Suprapubic skin (tissue), 4 donors: ENCODE results near the gene PASK. TPM values are rescaled to one million over a fixed set of nuclear protein-coding genes. Genes with fewer than 3 reads are reported as not detected.
A peak's percentile ranks its signal among the peaks of the same experiment; 100 is the strongest.
"Not testable (repeated sequence)": the region's sequence is repeated elsewhere in the genome, so short reads cannot be mapped to it uniquely, and the experiment has no call there.

Experiments
- DNase-seq, 2 donors: peaks; one replicate each; pipeline ENCODE4 v3.0.0-alpha.2; 2019; ENCODE audit warnings: low spot score in 2 of 2
- H3K27ac ChIP-seq: fragments of 200-600 bp; sonication (generic); one replicate; pipeline ENCODE4 v1.5.1; 2019
- H3K27me3 ChIP-seq: fragments of 200-600 bp; sonication (generic); one replicate; pipeline ENCODE4 v1.5.1; 2019
- H3K36me3 ChIP-seq: fragments of 200-600 bp; sonication (generic); one replicate; pipeline ENCODE4 v1.5.1; 2019
- H3K4me1 ChIP-seq: fragments of 200-600 bp; sonication (generic); one replicate; pipeline ENCODE4 v1.5.1; 2019
- H3K4me3 ChIP-seq: fragments of 200-600 bp; sonication (generic); one replicate; pipeline ENCODE4 v1.5.1; 2019; ENCODE audit warnings: mild to moderate bottlenecking
- H3K9me3 ChIP-seq: fragments of 200-600 bp; sonication (generic); one replicate; pipeline ENCODE4 v1.5.1; 2019
- EP300 ChIP-seq: sonication (generic); formaldehyde crosslinking; IDR thresholded peaks from one replicate; pipeline ENCODE4 v1.6.1; 2017; ENCODE audit warnings: antibody characterized with exemption
- POLR2A ChIP-seq, 2 donors: fragments of 450-650 bp; IDR thresholded peaks; one replicate each; pipeline ENCODE4 v1.6.1; 2017; ENCODE audit warnings: antibody characterized with exemption in 2 of 2, mild to moderate bottlenecking in 2 of 2, moderate library complexity in 2 of 2
- POLR2AphosphoS5 ChIP-seq, 3 donors: sonication (generic); formaldehyde crosslinking; IDR thresholded peaks; one replicate each; pipeline ENCODE4 v1.6.1; 2017; ENCODE audit warnings: antibody characterized with exemption in 3 of 3
- WGBS: methylation state at CpG from one replicate; pipeline ENCODE4 v1.1.5; 2018; 5-methylcytosine and 5-hydroxymethylcytosine counted together
- total RNA-seq, 4 donors: library from RNA; depleted of rRNA; stranded (reverse); fragments of >200 nt; gene quantifications; one replicate each; pipeline ENCODE4 v1.1.0, GENCODE V29; 2016
- TF ChIP-seq, protein P1 (sequence below), 2 donors: fragments of 200-600 bp in 1 of 2; fragments of 450-650 bp in 1 of 2; sonication (generic) in 1 of 2; IDR thresholded peaks; one replicate each; pipeline ENCODE4 v1.5.1; 2016 to 2019; ENCODE audit warnings: antibody characterized with exemption in 2 of 2, mild to moderate bottlenecking in 1 of 2, moderate library complexity in 1 of 2

Gene PASK
- total RNA-seq, 4 donors from 2014 or later, result 9.8 to 19.7 (median 14.6) TPM

GRCh38 chr2:241108271-241109209 is 40.7 kb downstream of the PASK start:
- TF ChIP-seq, protein P1, sequence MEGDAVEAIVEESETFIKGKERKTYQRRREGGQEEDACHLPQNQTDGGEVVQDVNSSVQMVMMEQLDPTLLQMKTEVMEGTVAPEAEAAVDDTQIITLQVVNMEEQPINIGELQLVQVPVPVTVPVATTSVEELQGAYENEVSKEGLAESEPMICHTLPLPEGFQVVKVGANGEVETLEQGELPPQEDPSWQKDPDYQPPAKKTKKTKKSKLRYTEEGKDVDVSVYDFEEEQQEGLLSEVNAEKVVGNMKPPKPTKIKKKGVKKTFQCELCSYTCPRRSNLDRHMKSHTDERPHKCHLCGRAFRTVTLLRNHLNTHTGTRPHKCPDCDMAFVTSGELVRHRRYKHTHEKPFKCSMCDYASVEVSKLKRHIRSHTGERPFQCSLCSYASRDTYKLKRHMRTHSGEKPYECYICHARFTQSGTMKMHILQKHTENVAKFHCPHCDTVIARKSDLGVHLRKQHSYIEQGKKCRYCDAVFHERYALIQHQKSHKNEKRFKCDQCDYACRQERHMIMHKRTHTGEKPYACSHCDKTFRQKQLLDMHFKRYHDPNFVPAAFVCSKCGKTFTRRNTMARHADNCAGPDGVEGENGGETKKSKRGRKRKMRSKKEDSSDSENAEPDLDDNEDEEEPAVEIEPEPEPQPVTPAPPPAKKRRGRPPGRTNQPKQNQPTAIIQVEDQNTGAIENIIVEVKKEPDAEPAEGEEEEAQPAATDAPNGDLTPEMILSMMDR (IDR thresholded peaks at IDR 0.05), result no peak
- TF ChIP-seq EP300, result no peak
- no peak for TF ChIP-seq POLR2AphosphoS5 (IDR thresholded peaks at IDR 0.05)
- no peak for TF ChIP-seq POLR2A (IDR thresholded peaks at IDR 0.05)
- Histone ChIP-seq H3K9me3 (no peaks in the 10 kb centered on the region), H3K4me3 (no peak overlapping the region), H3K27me3 (no peaks in the 10 kb centered on the region), H3K27ac (no peak overlapping the region), H3K36me3 (peaks cover 4% of the 10 kb centered on the region), H3K4me1 (peaks cover 2% of the 10 kb centered on the region)
- whole genome bisulfite sequencing, result 74% methylated on average over 30 of the region's 35 CpGs
- no peak for DNase-seq

DNA sequence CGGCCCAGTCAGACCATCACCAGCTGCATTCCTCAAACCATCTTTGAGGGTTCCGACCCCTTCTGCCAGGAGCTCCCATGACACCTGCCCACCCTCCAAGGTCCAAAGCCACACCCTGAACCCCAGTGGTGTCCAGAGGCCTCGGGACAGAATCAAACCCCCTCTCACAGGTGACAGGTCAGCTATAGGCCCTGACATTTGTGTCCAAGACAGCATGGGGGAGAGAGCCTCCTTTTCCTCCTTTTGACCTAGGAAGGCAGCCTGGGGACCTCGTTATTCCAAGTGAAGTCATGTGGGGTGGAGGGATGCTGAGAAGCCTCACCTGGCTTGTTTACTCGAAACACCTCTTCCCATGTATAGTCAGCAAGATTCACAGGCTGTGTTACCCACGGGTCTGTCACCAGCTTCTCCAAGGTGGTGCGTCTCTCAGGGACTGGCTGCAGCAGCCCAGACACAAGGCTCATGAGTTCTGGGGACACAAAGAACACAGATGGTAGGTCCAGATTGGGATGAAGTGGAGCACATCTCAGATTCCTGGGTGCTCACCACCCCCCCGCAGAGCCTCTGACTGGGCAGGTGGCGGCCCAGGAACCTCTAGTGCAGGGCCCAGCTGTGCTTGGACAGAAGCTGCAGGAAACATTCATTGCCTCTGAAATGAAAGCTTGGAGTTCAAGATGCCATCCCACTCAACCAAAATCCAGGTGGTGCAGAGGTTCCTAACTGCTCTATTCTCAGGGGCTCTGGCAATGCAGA is 42.1 kb downstream of the PASK start:
- no peak overlapping the region for H3K27ac ChIP-seq
- TF ChIP-seq POLR2AphosphoS5 (IDR thresholded peaks at IDR 0.05) (no peak), EP300 (no peak), POLR2A (IDR thresholded peaks at IDR 0.05) (no peak)
- TF ChIP-seq, protein P1 (IDR thresholded peaks at IDR 0.05), result no peak
- no peak overlapping the region for H3K4me3 ChIP-seq
- 91% methylated on average over 4 of the region's 9 CpGs for WGBS
- peaks cover 12% of the 10 kb centered on the region for H3K4me1 ChIP-seq
- H3K9me3 ChIP-seq, result no peaks in the 10 kb centered on the region
- DNase-seq, result no peak
- no peaks in the 10 kb centered on the region for H3K27me3 ChIP-seq
- H3K36me3 ChIP-seq, result peaks cover 4% of the 10 kb centered on the region

DNA sequence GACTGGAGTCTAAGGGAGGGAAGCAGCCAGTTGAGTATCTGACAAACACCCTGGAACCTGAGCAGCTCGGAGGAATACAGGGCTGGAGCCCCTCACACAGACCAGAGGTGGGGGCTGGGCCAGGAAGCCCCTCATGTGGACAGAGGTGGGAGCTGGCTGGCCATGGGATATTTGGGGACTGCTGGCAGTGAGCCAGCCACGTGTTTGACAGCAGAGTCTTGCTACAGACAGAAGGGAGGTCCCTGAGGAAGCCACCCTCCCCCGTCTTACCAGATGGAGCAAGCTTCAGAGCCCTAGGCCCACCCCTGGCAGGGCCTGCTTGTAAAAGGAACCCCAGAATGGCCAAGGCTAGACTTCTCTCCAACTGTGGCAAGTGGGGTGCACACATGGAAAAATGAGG is 43.6 kb downstream of the PASK start:
- WGBS, result 53% methylated on average over 2 of the region's 3 CpGs

GRCh38 chr2:241104611-241105010 is 44.7 kb downstream of the PASK start:
- WGBS, result 94% methylated on average over 10 of the region's 10 CpGs
- DNase-seq, result peak in 1 of 2 donors; percentile 5
- not testable (repeated sequence) for H3K27ac ChIP-seq, H3K9me3 ChIP-seq, H3K36me3 ChIP-seq, H3K4me3 ChIP-seq, H3K27me3 ChIP-seq
- H3K4me1 ChIP-seq, result peaks cover 29% of the 10 kb centered on the region

More for the DNA sequence above, 43.6 kb downstream of the PASK start:
- H3K4me3 ChIP-seq, result no peak overlapping the region
- no peak overlapping the region for H3K27ac ChIP-seq
- H3K27me3 ChIP-seq, result no peaks in the 10 kb centered on the region
- no peaks in the 10 kb centered on the region for H3K36me3 ChIP-seq
- TF ChIP-seq POLR2A (IDR thresholded peaks at IDR 0.05) (no peak), EP300 (no peak)
- TF ChIP-seq, protein P1 (IDR thresholded peaks at IDR 0.05), result no peak
- DNase-seq, result no peak
- H3K9me3 ChIP-seq, result no peaks in the 10 kb centered on the region
- peaks cover 23% of the 10 kb centered on the region for H3K4me1 ChIP-seq

GRCh38 chr2:241103176-241103595 is 46.1 kb downstream of the PASK start:
- H3K4me1 ChIP-seq, result peaks cover 29% of the 10 kb centered on the region
- peak in 1 of 2 donors; percentile 19 for DNase-seq
- H3K27ac ChIP-seq, result peak overlapping the region; percentile 90
- H3K36me3 ChIP-seq, result peaks cover 17% of the 10 kb centered on the region
- TF ChIP-seq POLR2A (IDR thresholded peaks at IDR 0.05), result no peak
- TF ChIP-seq, protein P1 (IDR thresholded peaks at IDR 0.05), result no peak
- no peak for TF ChIP-seq EP300
- TF ChIP-seq POLR2AphosphoS5 (IDR thresholded peaks at IDR 0.05), result no peak
- 30% methylated on average over 5 of the region's 5 CpGs for WGBS
- no peaks in the 10 kb centered on the region for H3K27me3 ChIP-seq
- H3K9me3 ChIP-seq, result no peaks in the 10 kb centered on the region
- H3K4me3 ChIP-seq, result peak overlapping the region; percentile 97
